Tibial nerve (tissue), 4 donors: Measurements from ENCODE around the gene ASIC4.

Experiments
- EP300 ChIP-seq, 2 donors: sonication (generic); formaldehyde crosslinking; IDR thresholded peaks; one replicate each; pipeline ENCODE4 v1.6.1; 2017; ENCODE audit warnings: antibody characterized with exemption in 2 of 2, mild to moderate bottlenecking in 1 of 2
- TF ChIP-seq, protein P1 (sequence below), 5 experiments: fragments of 200-600 bp in 3 of 5; fragments of 450-650 bp in 2 of 5; sonication (generic) in 3 of 5; IDR thresholded peaks; one replicate each; pipeline ENCODE4 v1.5.1; 2016 to 2019; ENCODE audit warnings: antibody characterized with exemption in 5 of 5, mild to moderate bottlenecking in 3 of 5, moderate library complexity in 2 of 5

DNA sequence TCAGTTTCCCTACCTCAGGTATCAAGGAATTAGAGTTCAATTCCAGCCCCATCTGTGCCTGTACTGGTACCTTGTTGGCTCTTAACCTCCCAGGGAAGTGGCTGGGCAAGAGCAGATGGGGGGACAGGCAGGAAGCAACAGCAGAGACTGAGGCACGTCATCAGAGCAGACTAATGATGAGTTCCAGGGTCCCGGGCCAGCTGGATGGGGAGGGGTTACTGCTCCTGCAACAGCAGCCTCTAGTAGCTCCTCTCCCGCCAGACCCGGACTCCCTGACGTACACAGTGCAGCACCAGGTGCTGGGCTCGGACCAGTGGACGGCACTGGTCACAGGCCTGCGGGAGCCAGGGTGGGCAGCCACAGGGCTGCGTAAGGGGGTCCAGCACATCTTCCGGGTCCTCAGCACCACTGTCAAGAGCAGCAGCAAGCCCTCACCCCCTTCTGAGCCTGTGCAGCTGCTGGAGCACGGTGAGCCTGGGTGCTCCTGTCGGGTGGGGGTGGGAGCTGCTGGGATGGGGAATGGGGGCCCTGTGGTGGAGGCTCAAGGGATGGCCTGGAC is 41.6 kb upstream of the ASIC4 start:
- TF ChIP-seq, protein P1, sequence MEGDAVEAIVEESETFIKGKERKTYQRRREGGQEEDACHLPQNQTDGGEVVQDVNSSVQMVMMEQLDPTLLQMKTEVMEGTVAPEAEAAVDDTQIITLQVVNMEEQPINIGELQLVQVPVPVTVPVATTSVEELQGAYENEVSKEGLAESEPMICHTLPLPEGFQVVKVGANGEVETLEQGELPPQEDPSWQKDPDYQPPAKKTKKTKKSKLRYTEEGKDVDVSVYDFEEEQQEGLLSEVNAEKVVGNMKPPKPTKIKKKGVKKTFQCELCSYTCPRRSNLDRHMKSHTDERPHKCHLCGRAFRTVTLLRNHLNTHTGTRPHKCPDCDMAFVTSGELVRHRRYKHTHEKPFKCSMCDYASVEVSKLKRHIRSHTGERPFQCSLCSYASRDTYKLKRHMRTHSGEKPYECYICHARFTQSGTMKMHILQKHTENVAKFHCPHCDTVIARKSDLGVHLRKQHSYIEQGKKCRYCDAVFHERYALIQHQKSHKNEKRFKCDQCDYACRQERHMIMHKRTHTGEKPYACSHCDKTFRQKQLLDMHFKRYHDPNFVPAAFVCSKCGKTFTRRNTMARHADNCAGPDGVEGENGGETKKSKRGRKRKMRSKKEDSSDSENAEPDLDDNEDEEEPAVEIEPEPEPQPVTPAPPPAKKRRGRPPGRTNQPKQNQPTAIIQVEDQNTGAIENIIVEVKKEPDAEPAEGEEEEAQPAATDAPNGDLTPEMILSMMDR (IDR thresholded peaks at IDR 0.05): no peak
- TF ChIP-seq EP300 (IDR thresholded peaks at IDR 0.05): no peak
